ENCODE data around the gene TNXB.
"Not testable (repeated sequence)": the region's sequence is repeated elsewhere in the genome, so short reads cannot be mapped to it uniquely, and the experiment has no call there.

DNA sequence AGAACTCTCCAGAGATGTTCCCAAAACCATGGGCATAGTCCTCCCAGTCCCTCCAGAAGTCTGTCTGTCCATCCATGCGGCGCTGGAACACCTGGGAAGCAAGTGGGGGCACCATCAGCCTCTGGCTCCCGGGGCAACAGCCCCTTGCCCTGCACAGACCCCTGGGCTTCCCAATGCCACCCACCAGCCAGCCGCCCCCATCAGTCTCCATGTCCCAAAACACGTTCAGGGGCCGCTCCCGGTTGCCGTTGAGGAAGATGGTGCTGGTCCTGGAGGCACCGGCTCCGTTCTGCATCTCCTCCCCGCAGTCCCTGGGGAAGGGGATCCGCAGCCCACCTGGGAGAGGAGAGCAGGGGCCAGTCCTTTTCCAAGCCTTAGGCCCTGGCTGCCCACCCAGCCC is 99.6 kb downstream of the TNXB start:
- TF ChIP-seq, protein P1, sequence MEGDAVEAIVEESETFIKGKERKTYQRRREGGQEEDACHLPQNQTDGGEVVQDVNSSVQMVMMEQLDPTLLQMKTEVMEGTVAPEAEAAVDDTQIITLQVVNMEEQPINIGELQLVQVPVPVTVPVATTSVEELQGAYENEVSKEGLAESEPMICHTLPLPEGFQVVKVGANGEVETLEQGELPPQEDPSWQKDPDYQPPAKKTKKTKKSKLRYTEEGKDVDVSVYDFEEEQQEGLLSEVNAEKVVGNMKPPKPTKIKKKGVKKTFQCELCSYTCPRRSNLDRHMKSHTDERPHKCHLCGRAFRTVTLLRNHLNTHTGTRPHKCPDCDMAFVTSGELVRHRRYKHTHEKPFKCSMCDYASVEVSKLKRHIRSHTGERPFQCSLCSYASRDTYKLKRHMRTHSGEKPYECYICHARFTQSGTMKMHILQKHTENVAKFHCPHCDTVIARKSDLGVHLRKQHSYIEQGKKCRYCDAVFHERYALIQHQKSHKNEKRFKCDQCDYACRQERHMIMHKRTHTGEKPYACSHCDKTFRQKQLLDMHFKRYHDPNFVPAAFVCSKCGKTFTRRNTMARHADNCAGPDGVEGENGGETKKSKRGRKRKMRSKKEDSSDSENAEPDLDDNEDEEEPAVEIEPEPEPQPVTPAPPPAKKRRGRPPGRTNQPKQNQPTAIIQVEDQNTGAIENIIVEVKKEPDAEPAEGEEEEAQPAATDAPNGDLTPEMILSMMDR (IDR thresholded peaks at IDR 0.05) = not testable (repeated sequence)
- TF ChIP-seq POLR2A (IDR thresholded peaks at IDR 0.05) = not testable (repeated sequence)
